Prostate gland (tissue), 2 donors: ENCODE results near the gene FBN2.

Experiments
- POLR2A ChIP-seq: fragments of 450-650 bp; IDR thresholded peaks from one replicate; pipeline ENCODE4 v1.6.1; 2016; ENCODE audit warnings: antibody characterized with exemption, mild to moderate bottlenecking
- POLR2AphosphoS5 ChIP-seq: sonication (generic); formaldehyde crosslinking; IDR thresholded peaks from one replicate; pipeline ENCODE4 v1.6.1; 2017; ENCODE audit warnings: antibody characterized with exemption
- TF ChIP-seq, protein P1 (sequence below), 4 experiments: fragments of 200-600 bp in 2 of 4; fragments of 450-650 bp in 2 of 4; sonication (generic) in 2 of 4; IDR thresholded peaks; 1 replicate in 3 of 4; 2 replicates in 1 of 4; pipeline ENCODE4 v1.5.1; 2016 to 2019; ENCODE audit warnings: antibody characterized with exemption in 4 of 4, mild to moderate bottlenecking in 2 of 4, moderate library complexity in 2 of 4

DNA sequence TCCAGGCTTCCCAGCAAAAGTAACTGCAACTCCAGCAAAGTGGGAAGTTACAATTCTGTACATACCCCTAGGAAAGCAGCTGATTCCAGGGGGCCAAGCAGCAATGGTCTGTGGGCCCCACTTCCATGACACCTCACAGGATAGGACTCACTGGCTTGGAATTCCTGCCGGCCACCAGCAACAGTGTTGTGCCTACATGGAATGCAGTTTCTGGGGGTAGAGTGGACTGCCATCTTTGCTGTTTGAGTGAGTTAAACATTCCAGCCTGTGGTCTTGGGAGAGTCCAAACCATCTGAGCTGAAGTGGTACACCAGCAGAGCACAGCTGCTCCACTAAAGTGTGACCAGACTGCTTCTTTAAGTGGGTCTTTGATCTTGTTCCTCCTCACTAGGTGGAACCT, 13.4 kb upstream of the FBN2 start:
- TF ChIP-seq, protein P1, sequence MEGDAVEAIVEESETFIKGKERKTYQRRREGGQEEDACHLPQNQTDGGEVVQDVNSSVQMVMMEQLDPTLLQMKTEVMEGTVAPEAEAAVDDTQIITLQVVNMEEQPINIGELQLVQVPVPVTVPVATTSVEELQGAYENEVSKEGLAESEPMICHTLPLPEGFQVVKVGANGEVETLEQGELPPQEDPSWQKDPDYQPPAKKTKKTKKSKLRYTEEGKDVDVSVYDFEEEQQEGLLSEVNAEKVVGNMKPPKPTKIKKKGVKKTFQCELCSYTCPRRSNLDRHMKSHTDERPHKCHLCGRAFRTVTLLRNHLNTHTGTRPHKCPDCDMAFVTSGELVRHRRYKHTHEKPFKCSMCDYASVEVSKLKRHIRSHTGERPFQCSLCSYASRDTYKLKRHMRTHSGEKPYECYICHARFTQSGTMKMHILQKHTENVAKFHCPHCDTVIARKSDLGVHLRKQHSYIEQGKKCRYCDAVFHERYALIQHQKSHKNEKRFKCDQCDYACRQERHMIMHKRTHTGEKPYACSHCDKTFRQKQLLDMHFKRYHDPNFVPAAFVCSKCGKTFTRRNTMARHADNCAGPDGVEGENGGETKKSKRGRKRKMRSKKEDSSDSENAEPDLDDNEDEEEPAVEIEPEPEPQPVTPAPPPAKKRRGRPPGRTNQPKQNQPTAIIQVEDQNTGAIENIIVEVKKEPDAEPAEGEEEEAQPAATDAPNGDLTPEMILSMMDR (IDR thresholded peaks at IDR 0.05): no peak
- TF ChIP-seq POLR2AphosphoS5: no peak
- TF ChIP-seq POLR2A: no peak
